GM19438 (cell line): Measurements from ENCODE around the gene PPP2R3B.
"Not testable (repeated sequence)": the region's sequence is repeated elsewhere in the genome, so short reads cannot be mapped to it uniquely, and the experiment has no call there.

Experiments
- ATAC-seq: cut with Tn5 transposase; IDR thresholded peaks from one replicate; pipeline ENCODE4 v1.9.1; 2021; ENCODE audit warnings: low read depth; ENCODE audit not compliant: unreplicated experiment

PPP2R3B gene

GRCh38 chrX:329291-329910 is 57.3 kb downstream of the PPP2R3B start:
- ATAC-seq: no peak

GRCh38 chrX:327660-328126 is 59.0 kb downstream of the PPP2R3B start:
- no peak for ATAC-seq

- ATAC-seq: not testable (repeated sequence)
Measured at GRCh38 chrX:324664-325063, 62.0 kb downstream of the PPP2R3B start.

GRCh38 chrX:323721-324628 is 62.7 kb downstream of the PPP2R3B start:
- ATAC-seq: no peak

GRCh38 chrX:320126-320783 is 66.5 kb downstream of the PPP2R3B start:
- no peak for ATAC-seq

GRCh38 chrX:319579-320125 is 67.1 kb downstream of the PPP2R3B start:
- no peak for ATAC-seq

- ATAC-seq: peak; percentile 76
Measured at GRCh38 chrX:318739-319578, 67.7 kb downstream of the PPP2R3B start, which contains the start of gene GTPBP6. Gene GTPBP6, minus strand, starts transcription at chrX:318796. Its CDS starts 9 bp downstream, at chrX:318787.

- ATAC-seq: peak; percentile 59
Measured at GRCh38 chrX:318068-318738, 68.5 kb downstream of the PPP2R3B start.

- ATAC-seq: no peak
Measured at GRCh38 chrX:317424-318067, 69.2 kb downstream of the PPP2R3B start.

- ATAC-seq: no peak
Measured at GRCh38 chrX:316351-317325, 70.1 kb downstream of the PPP2R3B start.

- no peak for ATAC-seq
Measured at GRCh38 chrX:314781-315595, 71.7 kb downstream of the PPP2R3B start.

- ATAC-seq: no peak
Measured at GRCh38 chrX:314049-314448, 72.7 kb downstream of the PPP2R3B start.

GRCh38 chrX:313546-313945 is 73.2 kb downstream of the PPP2R3B start:
- no peak for ATAC-seq

GRCh38 chrX:312621-313331 is 73.9 kb downstream of the PPP2R3B start:
- ATAC-seq: no peak

GRCh38 chrX:311156-312129 is 75.3 kb downstream of the PPP2R3B start:
- no peak for ATAC-seq
